HepG2 (cell line): Measurements from ENCODE around the gene POU6F1. TPM values are rescaled to one million over a fixed set of nuclear protein-coding genes. Genes with fewer than 3 reads are reported as not detected.

Experiments
- ATAC-seq: fragments of 200-7000 bp; cut with Tn5 transposase; 3 replicates; pipeline ENCODE4 v1.9.1; 2020; ENCODE audit warnings: mild to moderate bottlenecking, moderate library complexity
- BruUV-seq: library from RNA; stranded (reverse); fragments of 400-500 nt; replicated peaks from 2 replicates; lab custom pipeline; 2021; lab: Mats Ljungman, UMichigan
- CTCF ChIA-PET: fragments of 300-600 bp; formaldehyde crosslinking; extraction: SDS; loops from one replicate; lab custom pipeline; 2021; ENCODE audit warnings: low total read pairs, inconsistent platforms, low intra/inter-chr PET ratio; lab: Yijun Ruan, JAX
- POLR2A ChIA-PET: fragments of 350-600 bp; sonication (Branson Sonifier 250); formaldehyde crosslinking; loops from one replicate; lab custom pipeline; 2020; ENCODE audit warnings: antibody characterized with exemption, inconsistent platforms; lab: Yijun Ruan, JAX
- DNase-seq: peaks from one replicate; pipeline ENCODE4 v3.0.0-alpha.2; 2015; ENCODE audit warnings: low spot score
- FAIRE-seq: peaks from 3 replicates; lab custom pipeline; 2011; peaks lifted over from hg19 to GRCh38; lab: Jason Lieb, UNC
- H2AFZ ChIP-seq: one replicate; pipeline ENCODE4 v1.6.1; 2011; ENCODE audit warnings: low read length, inconsistent platforms
- H3K27ac ChIP-seq: fragments of 300-600 bp; 3 replicates; pipeline ENCODE4 v1.8.0; 2011; ENCODE audit warnings: mixed run types, mild to moderate bottlenecking, mixed read lengths, low read length, inconsistent platforms; ENCODE audit not compliant: insufficient read depth; ENCODE audit errors: extremely low read length
- H3K27me3 ChIP-seq, 2 experiments: fragments of 200-600 bp in 1 of 2; 2 replicates in 1 of 2; 3 replicates in 1 of 2; pipeline versions ENCODE4 v1.6.0 to v1.8.0; 2011; ENCODE audit warnings: low read length in 2 of 2, mild to moderate bottlenecking in 2 of 2, moderate library complexity in 2 of 2, inconsistent platforms in 1 of 2; ENCODE audit not compliant: insufficient read depth in 2 of 2, control insufficient read depth in 1 of 2
- H3K36me3 ChIP-seq, 2 experiments: fragments of 200-600 bp in 1 of 2; replicated peaks in 1 of 2; 2 replicates in 1 of 2; 3 replicates in 1 of 2; pipeline versions ENCODE4 v1.5.1 to v1.8.0; 2011; ENCODE audit warnings: low read length in 2 of 2, inconsistent platforms in 1 of 2; ENCODE audit not compliant: insufficient read depth in 2 of 2, control insufficient read depth in 1 of 2
- H3K4me1 ChIP-seq: 2 replicates; pipeline ENCODE4 v1.5.1; 2012; ENCODE audit warnings: low read length, inconsistent platforms; ENCODE audit not compliant: insufficient read depth
- H3K4me2 ChIP-seq: 2 replicates; pipeline ENCODE4 v1.6.0; 2011; ENCODE audit warnings: low read depth, low read length, inconsistent platforms
- H3K4me3 ChIP-seq, 3 experiments: fragments of 200-600 bp in 1 of 3; sonication (generic), shearing (Covaris generic) in 1 of 3; replicated peaks in 1 of 3; 2 replicates each; pipeline ENCODE4 v1.5.1; 2011 to 2016; ENCODE audit warnings: low read length in 3 of 3, inconsistent platforms in 2 of 3, low read depth in 2 of 3, mild to moderate bottlenecking in 2 of 3, control low read depth in 1 of 3, mixed read lengths in 1 of 3; ENCODE audit not compliant: insufficient read depth in 1 of 3
- H3K79me2 ChIP-seq: one replicate; pipeline ENCODE4 v1.6.1; 2011; ENCODE audit warnings: low read length, inconsistent platforms; ENCODE audit not compliant: insufficient read depth
- H3K9ac ChIP-seq: 2 replicates; pipeline ENCODE4 v1.6.0; 2011; ENCODE audit warnings: mild to moderate bottlenecking, low read depth, low read length, inconsistent platforms; ENCODE audit not compliant: insufficient read depth
- H3K9me3 ChIP-seq: 2 replicates; pipeline ENCODE4 v1.5.1; 2012; ENCODE audit warnings: mild to moderate bottlenecking, low read length
- H4K20me1 ChIP-seq: 2 replicates; pipeline ENCODE4 v1.6.0; 2011; ENCODE audit warnings: inconsistent platforms, mild to moderate bottlenecking, low read length, moderate library complexity; ENCODE audit not compliant: insufficient read depth
- ZBTB40 ChIP-seq, 2 experiments: fragments of 450-650 bp in 1 of 2; sonication (generic) in 1 of 2; formaldehyde crosslinking in 1 of 2; IDR thresholded peaks; 2 replicates each; pipeline versions ENCODE4 v1.6.1 to v1.8.0; 2016 to 2022; ENCODE audit warnings: antibody characterized with exemption in 1 of 2, mild to moderate bottlenecking in 1 of 2, missing genetic modification reagents in 1 of 2
- ZNF7 ChIP-seq: IDR thresholded peaks from 2 replicates; pipeline ENCODE4 v1.6.1; 2016; ENCODE audit warnings: missing biosample characterization, missing genetic modification reagents
- in situ Hi-C: cut with HindIII; loops from 2 replicates; pipeline ENCODE4 v1.10.0; 2017; ENCODE audit warnings: low pct_unique_long_range_greater_than_20kb; ENCODE audit not compliant: extremely low pct_ligation_motif_present
- intact Hi-C: fragments of 100-400 bp; cut with micrococcal nuclease; formaldehyde crosslinking; loops from one replicate; pipeline ENCODE4 v1.10.0; 2022; ENCODE audit not compliant: unreplicated experiment
- polyA plus RNA-seq, 8 experiments: library from polyadenylated mRNA; depleted of rRNA in 3 of 8; stranded (reverse) in 7 of 8; unstranded in 1 of 8; fragments of >200 nt; fragmentation: Illumina TruSeq in 4 of 8; extraction: Trizol in 4 of 8; gene quantifications; 2 replicates each; pipeline versions ENCODE4 v1.2.1 to v1.2.3, GENCODE V29; 2011 to 2016; ENCODE audit warnings: low read depth in 4 of 8, missing spikeins in 1 of 8, mixed read lengths in 1 of 8; ENCODE audit not compliant: insufficient read depth in 1 of 8
- total RNA-seq, 5 experiments: library from RNA; depleted of rRNA; stranded (reverse); fragments of >200 nt; fragmentation: Illumina TruSeq; extraction: Trizol; gene quantifications; 2 replicates each; pipeline ENCODE4 v1.2.3, GENCODE V29; 2016; ENCODE audit warnings: low read depth in 1 of 5

Gene POU6F1
- total and polyA plus RNA-seq, 2 of the 13 experiments (the other 11 are each of a cell fraction or from before 2014, with no cell fraction given) = 0.48 to 0.51 TPM

- peaks cover 16% of the 10 kb centered on the region for H3K4me1 ChIP-seq
- no peak for TF ChIP-seq ZBTB40 (IDR thresholded peaks at IDR 0.05)
- no peak for TF ChIP-seq ZBTB40 (CRISPR knock-in tag; IDR thresholded peaks at IDR 0.05)
- TF ChIP-seq ZNF7 (CRISPR knock-in tag) = peak; percentile 73
- ATAC-seq (no peak), DNase-seq (no peak), FAIRE-seq (no peak)
- no peak overlapping the region for H3K27ac ChIP-seq
- no peaks in the 10 kb centered on the region for H4K20me1 ChIP-seq
- H3K27me3 ChIP-seq = no peaks in the 10 kb centered on the region; a peak in 1 of 5 replicates
- CTCF ChIA-PET = no interaction called here
- intact Hi-C loops = no loop called here
- POLR2A ChIA-PET = no interaction called here
- no peak overlapping the region for H3K4me3 ChIP-seq
- in situ Hi-C loops = loop anchor here (5.0 kb wide), 1 partner anchor 77 kb away; no protein-coding TSS in a partner anchor
- H3K79me2 ChIP-seq = no peaks in the 10 kb centered on the region
- H2AFZ ChIP-seq = no peak overlapping the region
- H3K4me2 ChIP-seq = no peak overlapping the region
- no peaks in the 10 kb centered on the region; a peak in 1 of 5 replicates for H3K36me3 ChIP-seq
- H3K9me3 ChIP-seq = no peaks in the 10 kb centered on the region
- H3K9ac ChIP-seq = no peak overlapping the region
- no TSS peak for BruUV-seq
Observed at GRCh38 chr12:51265024-51265423, 47.2 kb upstream of the POU6F1 start.
